ENCODE data around the gene ANKRD30B.
"Not testable (repeated sequence)": the region's sequence is repeated elsewhere in the genome, so short reads cannot be mapped to it uniquely, and the experiment has no call there.

Gene ANKRD30B

DNA sequence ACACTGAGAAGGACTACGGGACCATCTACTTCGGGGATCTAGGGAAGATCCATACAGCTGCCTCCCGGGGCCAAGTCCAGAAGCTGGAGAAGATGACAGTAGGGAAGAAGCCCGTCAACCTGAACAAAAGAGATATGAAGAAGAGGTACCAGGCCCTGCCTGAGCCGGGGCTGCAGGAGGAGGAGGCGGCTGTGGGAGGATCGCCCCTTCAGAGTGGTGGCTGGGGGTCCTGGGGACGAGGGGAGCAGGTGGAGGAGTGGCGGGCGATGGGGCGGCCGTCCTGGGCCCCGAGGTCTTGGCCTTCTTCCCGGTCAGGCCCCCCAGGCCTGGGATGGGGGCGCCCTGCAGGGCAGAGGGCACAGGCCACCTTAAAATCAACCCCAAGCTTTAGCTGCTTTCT is 524 bp downstream of the ANKRD30B start:
- ATAC-seq (ENCODE audit: low read depth): no peak
- Histone ChIP-seq H3K36me3 (ENCODE audit: low read depth) (no peaks in the 10 kb centered on the region), H3K4me3 (ENCODE audit: severe bottlenecking) (no peak overlapping the region), H3K27me3 (ENCODE audit: insufficient read depth, poor library complexity, severe bottlenecking) (peaks cover 4% of the 10 kb centered on the region), H3K27ac (ENCODE audit: poor library complexity, severe bottlenecking) (no peak overlapping the region), H3K9me3 (ENCODE audit: severe bottlenecking) (no peaks in the 10 kb centered on the region), H3K4me1 (ENCODE audit: insufficient read depth, poor library complexity, severe bottlenecking) (no peaks in the 10 kb centered on the region)
- TF ChIP-seq, protein P1, sequence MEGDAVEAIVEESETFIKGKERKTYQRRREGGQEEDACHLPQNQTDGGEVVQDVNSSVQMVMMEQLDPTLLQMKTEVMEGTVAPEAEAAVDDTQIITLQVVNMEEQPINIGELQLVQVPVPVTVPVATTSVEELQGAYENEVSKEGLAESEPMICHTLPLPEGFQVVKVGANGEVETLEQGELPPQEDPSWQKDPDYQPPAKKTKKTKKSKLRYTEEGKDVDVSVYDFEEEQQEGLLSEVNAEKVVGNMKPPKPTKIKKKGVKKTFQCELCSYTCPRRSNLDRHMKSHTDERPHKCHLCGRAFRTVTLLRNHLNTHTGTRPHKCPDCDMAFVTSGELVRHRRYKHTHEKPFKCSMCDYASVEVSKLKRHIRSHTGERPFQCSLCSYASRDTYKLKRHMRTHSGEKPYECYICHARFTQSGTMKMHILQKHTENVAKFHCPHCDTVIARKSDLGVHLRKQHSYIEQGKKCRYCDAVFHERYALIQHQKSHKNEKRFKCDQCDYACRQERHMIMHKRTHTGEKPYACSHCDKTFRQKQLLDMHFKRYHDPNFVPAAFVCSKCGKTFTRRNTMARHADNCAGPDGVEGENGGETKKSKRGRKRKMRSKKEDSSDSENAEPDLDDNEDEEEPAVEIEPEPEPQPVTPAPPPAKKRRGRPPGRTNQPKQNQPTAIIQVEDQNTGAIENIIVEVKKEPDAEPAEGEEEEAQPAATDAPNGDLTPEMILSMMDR (IDR thresholded peaks at IDR 0.05; ENCODE audit: poor library complexity, severe bottlenecking): no peak
- DNase-seq (ENCODE audit: low spot score): no peak

DNA sequence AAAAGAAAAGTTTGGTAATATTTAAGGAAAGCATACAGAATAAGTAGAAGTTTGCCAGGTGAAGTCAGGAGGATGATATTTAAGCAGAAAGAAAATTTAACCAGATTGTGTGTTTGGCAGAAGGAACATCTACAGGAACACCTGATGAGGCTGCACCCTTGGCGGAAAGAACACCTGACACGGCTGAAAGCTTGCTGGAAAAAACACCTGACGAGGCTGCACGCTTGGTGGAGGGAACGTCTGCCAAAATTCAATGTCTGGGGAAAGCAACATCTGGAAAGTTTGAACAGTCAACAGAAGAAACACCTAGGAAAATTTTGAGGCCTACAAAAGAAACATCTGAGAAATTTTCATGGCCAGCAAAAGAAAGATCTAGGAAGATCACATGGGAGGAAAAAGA is 15.6 kb downstream of the ANKRD30B start:
- not testable (repeated sequence) for ATAC-seq (ENCODE audit: low read depth); H3K36me3 ChIP-seq (ENCODE audit: low read depth); H3K4me3 ChIP-seq (ENCODE audit: severe bottlenecking); H3K27me3 ChIP-seq (ENCODE audit: insufficient read depth, poor library complexity, severe bottlenecking); H3K9me3 ChIP-seq (ENCODE audit: severe bottlenecking); DNase-seq (ENCODE audit: low spot score); H3K4me1 ChIP-seq (ENCODE audit: insufficient read depth, poor library complexity, severe bottlenecking); H3K27ac ChIP-seq (ENCODE audit: poor library complexity, severe bottlenecking)

DNA sequence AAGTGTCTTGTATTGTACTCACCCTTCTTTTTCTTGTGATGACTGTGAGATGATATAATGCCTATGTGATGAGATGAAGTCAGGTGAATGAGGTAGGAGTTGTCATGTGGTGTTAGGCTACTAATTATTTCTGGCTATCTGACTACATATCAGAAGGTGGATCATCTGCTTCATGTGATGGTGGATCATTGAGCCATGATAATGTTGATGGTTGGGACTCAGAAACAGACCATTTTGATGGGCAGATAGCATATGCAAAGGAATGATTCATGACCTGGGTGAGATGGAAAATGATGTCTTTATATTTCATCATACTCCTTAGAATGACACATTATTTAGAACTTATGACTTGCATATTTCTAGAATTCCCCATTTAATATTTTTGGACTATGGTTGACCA is 19.5 kb downstream of the ANKRD30B start:
- no peak overlapping the region for H3K27ac ChIP-seq (ENCODE audit: poor library complexity, severe bottlenecking)
- peak; percentile 27; the same call in 2 of the 3 replicates for ATAC-seq (ENCODE audit: low read depth)
- H3K27me3 ChIP-seq (ENCODE audit: insufficient read depth, poor library complexity, severe bottlenecking): no peaks in the 10 kb centered on the region
- TF ChIP-seq, protein P1 (IDR thresholded peaks at IDR 0.05; ENCODE audit: poor library complexity, severe bottlenecking): no peak
- no peaks in the 10 kb centered on the region for H3K4me1 ChIP-seq (ENCODE audit: insufficient read depth, poor library complexity, severe bottlenecking)
- DNase-seq (ENCODE audit: low spot score): no peak
- H3K4me3 ChIP-seq (ENCODE audit: severe bottlenecking): no peak overlapping the region
- H3K36me3 ChIP-seq (ENCODE audit: low read depth): no peaks in the 10 kb centered on the region
- no peaks in the 10 kb centered on the region for H3K9me3 ChIP-seq (ENCODE audit: severe bottlenecking)

DNA sequence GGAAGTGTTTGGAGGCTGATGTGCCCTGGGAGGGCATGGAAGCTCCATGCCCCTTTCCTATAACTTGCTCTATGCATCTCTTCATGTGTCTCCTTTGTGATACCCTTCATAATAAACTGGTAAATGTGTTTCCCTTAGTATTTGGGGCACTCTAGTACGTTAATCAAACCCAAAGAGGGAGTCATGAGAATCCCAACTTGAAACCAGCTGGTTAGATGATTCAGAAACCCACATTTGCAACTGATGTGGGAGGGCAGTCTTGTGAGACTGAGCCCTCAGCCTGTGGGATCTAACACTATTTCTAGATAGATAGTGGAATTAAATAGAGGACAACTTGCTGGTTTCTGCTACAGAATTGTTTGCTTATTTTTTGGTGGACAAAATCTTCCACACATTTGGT is 20.3 kb downstream of the ANKRD30B start:
- Histone ChIP-seq H3K9me3 (ENCODE audit: severe bottlenecking) (no peaks in the 10 kb centered on the region), H3K36me3 (ENCODE audit: low read depth) (no peaks in the 10 kb centered on the region), H3K27me3 (ENCODE audit: insufficient read depth, poor library complexity, severe bottlenecking) (no peaks in the 10 kb centered on the region), H3K4me3 (ENCODE audit: severe bottlenecking) (no peak overlapping the region), H3K4me1 (ENCODE audit: insufficient read depth, poor library complexity, severe bottlenecking) (no peaks in the 10 kb centered on the region), H3K27ac (ENCODE audit: poor library complexity, severe bottlenecking) (no peak overlapping the region)
- ATAC-seq (ENCODE audit: low read depth) (no peak), DNase-seq (ENCODE audit: low spot score) (no peak)
- TF ChIP-seq, protein P1 (IDR thresholded peaks at IDR 0.05; ENCODE audit: poor library complexity, severe bottlenecking): no peak

DNA sequence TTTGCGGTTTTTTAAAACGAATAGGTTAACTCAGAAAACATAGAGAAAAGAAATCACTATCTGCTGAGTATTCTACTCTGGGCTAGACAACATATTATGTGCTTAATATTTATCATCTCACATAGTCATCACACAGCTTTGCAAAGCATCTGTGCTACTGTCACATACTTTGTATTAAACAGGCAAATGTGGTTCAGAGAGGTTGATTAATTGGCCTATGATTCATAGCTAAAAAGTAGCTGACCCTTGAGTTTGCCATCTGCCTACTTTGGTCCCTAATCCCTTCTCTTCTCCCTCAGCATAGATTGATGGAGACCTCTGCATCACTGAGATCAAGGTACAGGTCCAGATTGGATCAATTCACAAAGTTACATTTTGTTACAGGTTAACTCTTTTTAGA is 21.4 kb downstream of the ANKRD30B start:
- ATAC-seq (ENCODE audit: low read depth) (no peak), DNase-seq (ENCODE audit: low spot score) (no peak)
- H3K36me3 ChIP-seq (ENCODE audit: low read depth): no peaks in the 10 kb centered on the region
- H3K27me3 ChIP-seq (ENCODE audit: insufficient read depth, poor library complexity, severe bottlenecking): no peaks in the 10 kb centered on the region
- H3K27ac ChIP-seq (ENCODE audit: poor library complexity, severe bottlenecking): no peak overlapping the region
- TF ChIP-seq, protein P1 (IDR thresholded peaks at IDR 0.05; ENCODE audit: poor library complexity, severe bottlenecking): no peak
- H3K9me3 ChIP-seq (ENCODE audit: severe bottlenecking): no peaks in the 10 kb centered on the region
- H3K4me1 ChIP-seq (ENCODE audit: insufficient read depth, poor library complexity, severe bottlenecking): no peaks in the 10 kb centered on the region
- H3K4me3 ChIP-seq (ENCODE audit: severe bottlenecking): no peak overlapping the region
